Ecto neural progenitor cell (in vitro differentiated cells): Measurements from ENCODE around the gene EPN3.

Experiments used
- DNase-seq: peaks from one replicate; pipeline ENCODE4 v3.0.0-alpha.2; 2018; ENCODE audit warnings: low spot score

EPN3 gene

GRCh38 chr17:50534979-50535326 lies 2.4 kb downstream of the EPN3 start:
- no peak for DNase-seq

GRCh38 chr17:50535407-50535806 lies 2.9 kb downstream of the EPN3 start:
- DNase-seq = no peak

GRCh38 chr17:50536683-50537646 lies 4.4 kb downstream of the EPN3 start:
- no peak for DNase-seq

GRCh38 chr17:50537721-50538548 lies 5.4 kb downstream of the EPN3 start:
- DNase-seq = no peak

DNA sequence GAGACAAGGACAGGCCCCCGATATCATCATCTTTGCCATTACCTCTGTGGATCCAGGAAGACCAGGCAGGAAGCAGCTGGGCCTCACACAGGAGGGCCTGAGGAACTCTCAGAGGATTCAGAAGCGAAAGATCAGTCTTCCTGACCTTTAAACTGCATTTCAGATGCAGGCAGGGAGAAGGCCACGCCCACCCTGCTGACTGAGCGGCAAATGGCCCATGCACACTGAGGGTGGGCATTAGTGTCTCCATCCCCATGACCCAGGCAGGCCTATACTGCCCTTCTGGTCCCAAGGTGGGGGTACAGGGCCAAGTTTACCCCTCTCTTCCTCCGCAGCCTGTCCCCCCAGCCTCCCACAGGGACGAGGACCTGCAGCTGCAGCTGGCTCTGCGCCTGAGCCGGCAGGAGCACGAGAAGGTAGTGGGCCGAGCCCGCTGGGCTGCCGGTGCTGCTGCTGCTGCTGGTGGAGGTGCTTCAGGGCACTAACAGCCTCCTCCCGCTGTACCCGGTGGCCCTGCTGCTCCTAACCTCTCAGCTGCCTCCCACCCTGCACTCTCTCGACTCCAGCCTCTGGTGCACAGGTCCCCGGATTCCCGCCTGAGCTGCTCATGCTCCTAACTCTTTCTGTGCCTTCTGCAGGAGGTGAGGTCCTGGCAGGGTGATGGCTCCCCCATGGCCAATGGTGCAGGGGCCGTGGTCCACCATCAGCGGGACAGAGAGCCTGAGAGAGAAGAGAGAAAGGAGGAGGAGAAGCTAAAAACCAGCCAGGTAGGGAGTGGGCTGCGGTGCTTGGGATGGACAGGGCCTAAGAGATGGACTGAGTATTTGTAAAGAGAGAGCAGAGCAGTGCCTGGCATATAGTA lies 6.2 kb downstream of the EPN3 start:
- DNase-seq = no peak

GRCh38 chr17:50539762-50540559 lies 7.4 kb downstream of the EPN3 start:
- DNase-seq = no peak

- no peak for DNase-seq
These were observed 8.2 kb downstream of the EPN3 start for GRCh38 chr17:50540560-50541401.

DNA sequence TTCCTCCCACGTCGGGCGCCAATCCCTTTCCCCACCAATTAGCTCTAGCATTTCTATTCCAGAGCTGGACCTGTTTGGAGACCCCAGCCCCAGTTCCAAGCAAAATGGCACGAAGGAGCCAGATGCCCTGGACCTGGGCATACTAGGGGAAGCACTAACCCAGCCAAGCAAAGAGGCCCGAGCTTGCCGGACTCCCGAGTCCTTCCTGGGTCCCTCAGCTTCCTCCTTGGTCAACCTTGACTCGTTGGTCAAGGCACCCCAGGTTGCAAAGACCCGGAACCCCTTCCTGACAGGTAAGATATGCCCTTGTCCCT lies 8.8 kb downstream of the EPN3 start:
- no peak for DNase-seq

DNA sequence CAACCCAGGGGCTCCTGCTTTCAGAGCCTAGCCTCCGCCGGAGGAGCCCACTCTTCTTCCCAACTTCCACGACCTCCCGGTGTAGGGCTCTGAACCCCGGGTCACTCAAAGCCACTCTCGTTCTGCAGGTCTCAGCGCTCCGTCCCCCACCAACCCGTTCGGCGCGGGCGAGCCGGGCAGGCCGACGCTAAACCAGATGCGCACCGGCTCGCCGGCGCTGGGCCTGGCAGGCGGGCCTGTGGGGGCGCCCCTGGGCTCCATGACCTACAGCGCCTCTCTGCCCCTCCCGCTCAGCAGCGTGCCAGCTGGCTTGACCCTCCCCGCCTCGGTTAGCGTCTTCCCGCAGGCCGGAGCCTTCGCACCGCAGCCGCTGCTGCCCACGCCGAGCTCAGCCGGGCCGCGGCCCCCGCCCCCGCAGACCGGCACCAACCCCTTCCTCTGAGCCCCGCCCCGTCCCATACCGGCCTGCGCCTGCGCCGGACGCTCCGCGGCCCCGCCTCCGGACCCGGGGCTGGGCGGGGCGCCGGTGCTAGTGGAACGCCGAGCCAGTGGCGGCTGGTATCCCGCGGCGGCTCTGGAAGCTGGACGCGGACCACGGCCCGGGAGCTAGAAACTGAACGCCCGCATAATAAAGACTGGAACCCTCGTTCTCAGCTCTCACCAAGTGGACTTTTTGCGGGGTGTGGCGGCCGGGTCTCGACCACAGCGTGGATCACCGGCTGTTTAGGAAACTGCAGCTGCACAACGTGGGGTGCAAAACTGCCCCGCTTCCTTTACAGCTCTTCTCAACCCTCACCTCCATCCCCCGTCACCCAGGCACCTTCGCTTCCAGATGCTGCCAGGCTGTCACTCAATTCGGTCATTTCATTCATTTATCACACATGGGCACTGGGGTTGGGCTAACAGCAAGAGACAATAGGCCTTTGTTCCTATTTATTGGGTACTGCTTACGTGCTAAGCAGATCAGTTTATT lies 9.5 kb downstream of the EPN3 start:
- DNase-seq = peak; percentile 98

- DNase-seq = peak; percentile 51
These were observed 10.6 kb downstream of the EPN3 start for GRCh38 chr17:50542795-50543774.

DNA sequence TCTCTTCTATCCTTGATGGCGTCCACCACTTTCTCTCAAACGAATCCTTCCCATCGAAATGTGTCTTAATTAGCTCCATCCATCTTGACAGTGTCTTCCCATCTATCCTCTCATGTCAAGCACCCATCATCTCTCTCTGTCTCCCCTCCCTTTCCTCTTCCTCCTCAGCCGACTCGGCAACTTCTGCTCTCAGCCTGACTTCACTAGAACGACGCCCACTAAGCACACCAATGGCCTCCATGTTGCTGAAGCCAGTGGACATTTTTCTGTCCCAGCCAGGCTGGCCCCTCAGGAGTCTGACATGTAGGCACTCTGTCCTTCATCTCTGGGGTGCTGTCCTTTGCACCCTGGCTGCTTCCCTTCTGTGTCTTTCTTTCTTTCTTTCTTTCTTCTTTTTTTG lies 12.0 kb downstream of the EPN3 start:
- no peak for DNase-seq

GRCh38 chr17:50545311-50545710 lies 12.8 kb downstream of the EPN3 start:
- no peak for DNase-seq

DNA sequence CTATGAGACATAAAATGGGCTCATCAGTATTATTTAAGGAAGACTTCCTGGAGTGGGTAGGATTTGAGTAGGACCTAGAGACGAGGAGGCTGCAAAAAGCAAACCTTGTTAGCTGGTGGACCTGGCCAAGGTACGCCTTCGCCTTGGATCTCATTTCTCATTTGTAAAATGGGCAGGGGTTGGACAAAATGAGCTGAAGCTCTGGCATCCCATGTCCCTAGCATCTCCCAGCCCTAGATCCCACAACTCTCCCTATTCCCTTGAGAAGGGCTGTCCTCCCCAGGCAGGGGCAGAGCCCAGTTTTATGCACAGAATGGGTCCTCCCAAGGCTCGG lies 14.1 kb downstream of the EPN3 start:
- DNase-seq = no peak

DNA sequence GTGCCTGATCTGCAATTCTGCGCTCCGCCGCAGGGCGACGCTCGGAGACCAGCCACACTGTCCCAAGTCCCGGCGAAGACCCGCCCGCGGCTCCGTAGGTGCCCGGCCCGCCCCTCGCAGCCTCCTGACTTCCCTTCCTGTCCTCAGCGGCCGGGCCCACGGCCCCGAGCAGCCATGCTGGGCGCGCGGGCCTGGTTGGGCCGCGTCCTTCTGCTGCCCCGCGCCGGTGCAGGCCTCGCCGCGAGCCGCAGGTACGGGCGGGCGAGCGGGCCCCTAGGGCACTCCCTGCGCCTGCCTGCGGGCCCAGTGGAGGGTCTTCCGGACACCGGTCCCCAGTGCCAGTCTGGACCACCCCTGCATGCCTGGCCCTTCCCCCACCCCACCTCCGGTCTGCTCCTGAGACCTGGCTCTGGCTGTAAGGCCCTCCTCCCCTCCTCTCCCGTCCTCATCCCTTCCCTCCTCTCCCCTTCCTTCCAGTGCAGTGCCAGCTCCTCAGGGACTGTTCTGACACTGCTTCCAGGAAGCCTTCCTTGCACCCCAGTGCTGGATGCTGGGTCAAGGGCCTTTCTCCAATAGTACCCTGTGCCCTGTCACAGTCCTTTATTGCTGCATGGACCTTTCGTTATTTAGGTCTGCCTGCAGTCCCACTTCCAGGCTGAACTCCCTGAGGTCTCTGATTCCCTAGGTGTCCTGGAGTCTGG lies 14.7 kb downstream of the EPN3 start, which contains the start of gene SPATA20:
Gene SPATA20 (plus strand): TSS at position 140 of the 701 bp plus-strand sequence. CDS start 35 bp downstream, at position 175.
- DNase-seq = peak; percentile 96

DNA sequence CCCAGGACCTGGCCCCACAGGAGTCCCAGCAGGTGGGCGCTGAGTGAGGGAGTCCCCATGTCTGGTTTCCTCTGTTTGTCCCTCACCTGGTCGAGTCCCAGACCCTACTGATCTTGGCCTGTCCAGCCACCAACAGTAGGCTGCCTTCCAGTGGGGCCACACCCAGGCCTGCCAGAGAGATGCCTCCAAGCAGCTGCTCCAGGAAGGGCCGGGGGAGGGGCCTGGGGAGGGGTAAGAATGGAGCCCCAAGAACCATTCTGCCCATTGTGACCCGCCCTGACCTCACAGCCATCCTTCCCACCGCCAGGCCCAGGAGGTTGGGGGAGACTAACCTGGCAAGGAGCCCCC lies 15.2 kb downstream of the EPN3 start:
- no peak for DNase-seq

DNA sequence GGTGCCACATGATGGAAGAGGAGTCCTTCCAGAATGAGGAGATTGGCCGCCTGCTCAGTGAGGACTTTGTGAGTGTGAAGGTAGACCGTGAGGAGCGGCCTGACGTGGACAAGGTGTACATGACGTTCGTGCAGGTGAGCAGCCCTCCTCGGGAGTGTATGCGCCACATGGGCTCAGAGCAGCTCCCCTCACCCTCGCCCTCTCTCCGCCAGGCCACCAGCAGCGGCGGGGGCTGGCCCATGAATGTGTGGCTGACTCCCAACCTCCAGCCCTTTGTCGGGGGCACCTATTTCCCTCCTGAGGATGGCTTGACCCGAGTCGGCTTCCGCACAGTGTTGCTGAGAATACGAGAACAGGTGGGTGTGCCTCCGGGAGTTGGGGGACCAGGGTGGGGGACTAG lies 16.3 kb downstream of the EPN3 start:
- DNase-seq = no peak

GRCh38 chr17:50549256-50549941 lies 16.9 kb downstream of the EPN3 start:
- no peak for DNase-seq
